Prostate gland (tissue), 2 donors: ENCODE data around the gene SMDT1. TPM values are rescaled to one million over a fixed set of nuclear protein-coding genes. Genes with fewer than 3 reads are reported as not detected.

ENCODE experiments used
- DNase-seq: peaks from one replicate; pipeline ENCODE4 v3.0.0-alpha.2; 2019; ENCODE audit warnings: low spot score
- H3K27ac ChIP-seq, 2 donors: fragments of 200-600 bp; sonication (generic); 2 replicates each; pipeline ENCODE4 v1.5.1; 2017 to 2019
- H3K27me3 ChIP-seq: fragments of 200-600 bp; sonication (generic); replicated peaks from 2 replicates; pipeline ENCODE4 v1.5.1; 2019; ENCODE audit not compliant: insufficient read depth
- H3K36me3 ChIP-seq, 2 donors: fragments of 200-600 bp; sonication (generic); 1 replicate in 1 of 2; 2 replicates in 1 of 2; pipeline versions ENCODE4 v1.5.1 to v1.8.1; 2017 to 2019
- H3K4me1 ChIP-seq: fragments of 200-600 bp; sonication (generic); replicated peaks from 2 replicates; pipeline ENCODE4 v1.5.1; 2019
- H3K4me3 ChIP-seq, 2 donors: fragments of 200-600 bp; sonication (generic); 2 replicates each; pipeline ENCODE4 v1.5.1; 2017 to 2019
- H3K9me3 ChIP-seq: fragments of 200-600 bp; sonication (generic); 2 replicates; pipeline ENCODE4 v1.5.1; 2017
- POLR2A ChIP-seq: fragments of 450-650 bp; IDR thresholded peaks from one replicate; pipeline ENCODE4 v1.6.1; 2016; ENCODE audit warnings: antibody characterized with exemption, mild to moderate bottlenecking
- POLR2AphosphoS5 ChIP-seq: sonication (generic); formaldehyde crosslinking; IDR thresholded peaks from one replicate; pipeline ENCODE4 v1.6.1; 2017; ENCODE audit warnings: antibody characterized with exemption
- WGBS: methylation state at CpG from one replicate; pipeline ENCODE4 v1.1.5; 2018; 5-methylcytosine and 5-hydroxymethylcytosine counted together
- intact Hi-C: fragments of 100-400 bp; cut with DNase I; formaldehyde crosslinking; loops from one replicate; pipeline ENCODE4 v1.14.2; 2022
- total RNA-seq, 2 donors: library from RNA; depleted of rRNA; stranded (reverse); fragments of >200 nt; gene quantifications; one replicate each; pipeline ENCODE4 v1.1.0, GENCODE V29; 2016
- TF ChIP-seq, protein P1 (sequence below), 4 experiments: fragments of 200-600 bp in 2 of 4; fragments of 450-650 bp in 2 of 4; sonication (generic) in 2 of 4; IDR thresholded peaks; 1 replicate in 3 of 4; 2 replicates in 1 of 4; pipeline ENCODE4 v1.5.1; 2016 to 2019; ENCODE audit warnings: antibody characterized with exemption in 4 of 4, mild to moderate bottlenecking in 2 of 4, moderate library complexity in 2 of 4

SMDT1 gene
- total RNA-seq, 2 donors from 2014 or later = 19.1 to 35.8 TPM

GRCh38 chr22:42061041-42061440 is 18.5 kb upstream of the SMDT1 start:
- no peak for DNase-seq
- peaks cover 0 to 13% of the 10 kb centered on the region in 2 donors for H3K36me3 ChIP-seq
- no peaks in the 10 kb centered on the region for H3K27me3 ChIP-seq
- intact Hi-C loops = no loop called here
- no peak overlapping the region for H3K27ac ChIP-seq
- H3K4me1 ChIP-seq = no peaks in the 10 kb centered on the region
- 92% methylated on average over 7 of the region's 7 CpGs for WGBS
- no peaks in the 10 kb centered on the region for H3K9me3 ChIP-seq
- no peak overlapping the region for H3K4me3 ChIP-seq
- TF ChIP-seq POLR2AphosphoS5 (no peak), POLR2A (no peak)
- TF ChIP-seq, protein P1, sequence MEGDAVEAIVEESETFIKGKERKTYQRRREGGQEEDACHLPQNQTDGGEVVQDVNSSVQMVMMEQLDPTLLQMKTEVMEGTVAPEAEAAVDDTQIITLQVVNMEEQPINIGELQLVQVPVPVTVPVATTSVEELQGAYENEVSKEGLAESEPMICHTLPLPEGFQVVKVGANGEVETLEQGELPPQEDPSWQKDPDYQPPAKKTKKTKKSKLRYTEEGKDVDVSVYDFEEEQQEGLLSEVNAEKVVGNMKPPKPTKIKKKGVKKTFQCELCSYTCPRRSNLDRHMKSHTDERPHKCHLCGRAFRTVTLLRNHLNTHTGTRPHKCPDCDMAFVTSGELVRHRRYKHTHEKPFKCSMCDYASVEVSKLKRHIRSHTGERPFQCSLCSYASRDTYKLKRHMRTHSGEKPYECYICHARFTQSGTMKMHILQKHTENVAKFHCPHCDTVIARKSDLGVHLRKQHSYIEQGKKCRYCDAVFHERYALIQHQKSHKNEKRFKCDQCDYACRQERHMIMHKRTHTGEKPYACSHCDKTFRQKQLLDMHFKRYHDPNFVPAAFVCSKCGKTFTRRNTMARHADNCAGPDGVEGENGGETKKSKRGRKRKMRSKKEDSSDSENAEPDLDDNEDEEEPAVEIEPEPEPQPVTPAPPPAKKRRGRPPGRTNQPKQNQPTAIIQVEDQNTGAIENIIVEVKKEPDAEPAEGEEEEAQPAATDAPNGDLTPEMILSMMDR (IDR thresholded peaks at IDR 0.05) = no peak

DNA sequence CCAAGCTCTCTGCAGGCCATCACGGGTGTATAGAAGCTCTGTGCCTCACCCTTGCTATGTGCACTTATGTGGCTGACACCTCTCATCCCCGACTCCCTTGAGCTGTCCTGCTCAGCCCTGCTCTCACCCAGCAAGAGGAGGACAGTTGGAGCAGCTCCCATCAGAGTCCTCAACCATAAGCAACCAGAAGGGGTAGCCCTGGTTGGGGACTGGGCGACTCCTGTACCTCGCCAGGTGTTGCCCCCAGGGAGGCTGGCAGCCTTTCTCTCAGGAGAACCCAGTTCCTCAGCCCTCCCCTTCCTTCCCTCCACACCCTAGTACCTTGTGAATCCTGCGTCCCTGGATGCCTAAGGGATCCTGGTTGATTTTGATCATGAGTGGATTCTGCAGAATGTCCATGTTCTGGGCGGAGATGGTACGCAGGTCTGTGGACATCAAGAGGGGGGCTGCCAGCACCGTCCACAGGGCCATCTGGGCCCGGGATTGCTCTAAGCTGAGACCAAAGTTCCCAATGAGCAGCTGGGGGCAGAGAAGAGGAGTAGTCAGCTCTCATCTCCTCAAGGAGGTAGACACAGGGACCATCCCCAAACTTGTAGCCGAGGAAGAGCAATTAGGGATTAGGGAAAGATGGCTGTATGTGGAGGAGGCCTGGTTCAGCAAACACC is 16.9 kb upstream of the SMDT1 start:
- Histone ChIP-seq H3K36me3 (peaks cover 0 to 13% of the 10 kb centered on the region in 2 donors), H3K4me1 (no peaks in the 10 kb centered on the region), H3K27me3 (no peaks in the 10 kb centered on the region), H3K4me3 (no peak overlapping the region), H3K27ac (no peak overlapping the region), H3K9me3 (no peaks in the 10 kb centered on the region)
- no peak for DNase-seq
- no peak for TF ChIP-seq POLR2A
- no peak for TF ChIP-seq POLR2AphosphoS5
- TF ChIP-seq, protein P1 (IDR thresholded peaks at IDR 0.05) = no peak
- intact Hi-C loops = no loop called here
- 97% methylated on average over 10 of the region's 10 CpGs for WGBS

DNA sequence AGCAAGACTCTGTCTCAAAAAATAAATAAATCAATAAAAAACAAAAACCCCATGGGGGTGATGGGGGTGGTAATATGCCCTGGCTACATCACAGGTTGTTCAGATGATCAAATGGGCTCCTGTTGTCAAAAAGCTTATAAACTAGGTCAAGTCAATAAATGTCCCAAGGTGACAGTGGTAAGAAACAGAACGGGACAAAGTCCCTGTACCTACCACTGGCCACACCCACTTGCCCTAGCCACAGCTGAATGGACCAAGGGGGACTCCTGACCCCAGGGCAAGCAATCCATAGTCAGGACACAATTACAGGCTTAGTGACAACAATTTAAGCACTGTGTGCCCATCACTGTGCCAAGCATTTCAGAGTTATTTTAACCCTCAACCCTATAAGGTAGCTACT is 14.9 kb upstream of the SMDT1 start:
- intact Hi-C loops = no loop called here
- TF ChIP-seq POLR2A = no peak
- TF ChIP-seq, protein P1 (IDR thresholded peaks at IDR 0.05) = no peak
- no peak for TF ChIP-seq POLR2AphosphoS5
- no peak for DNase-seq
- peaks cover 0 to 11% of the 10 kb centered on the region in 2 donors for H3K36me3 ChIP-seq
- no peak overlapping the region for H3K27ac ChIP-seq
- no peak overlapping the region for H3K4me3 ChIP-seq
- WGBS = 87% methylated on average over 1 of the region's 1 CpG
- H3K9me3 ChIP-seq = no peaks in the 10 kb centered on the region
- no peaks in the 10 kb centered on the region for H3K4me1 ChIP-seq
- H3K27me3 ChIP-seq = no peaks in the 10 kb centered on the region

DNA sequence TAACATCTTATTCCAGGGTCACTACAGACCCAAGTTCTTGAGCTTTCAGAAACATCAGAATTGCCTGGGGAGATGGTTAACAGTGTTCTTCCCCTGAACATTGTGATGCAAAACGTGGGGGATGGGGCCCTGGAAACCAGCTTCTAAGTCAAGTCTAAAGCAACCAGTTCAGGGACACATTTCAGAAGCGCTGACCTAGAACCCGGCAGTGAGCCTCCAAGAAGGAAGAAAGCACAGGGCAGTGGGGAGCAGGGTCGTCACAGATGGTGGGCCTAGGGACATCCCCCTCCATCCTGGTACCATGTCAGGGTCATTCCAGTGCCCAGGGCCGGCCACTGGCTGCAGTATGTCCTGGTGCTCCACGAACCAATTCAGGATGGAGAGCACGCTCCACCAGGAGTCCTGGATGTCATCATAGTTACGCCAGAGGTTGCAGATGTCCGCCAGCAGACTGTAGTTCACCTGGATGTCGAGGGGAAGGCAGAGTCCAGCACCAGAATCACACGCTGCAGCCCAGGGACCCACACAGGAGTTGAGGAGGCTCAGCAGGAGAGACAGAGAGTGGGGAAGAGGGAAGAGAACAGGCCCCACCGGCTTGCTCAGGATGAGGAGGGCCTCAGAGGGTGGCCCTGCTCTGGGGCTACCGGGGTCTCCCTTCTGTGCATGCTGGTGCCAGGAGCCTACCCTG is 13.9 kb upstream of the SMDT1 start:
- H3K36me3 ChIP-seq = peaks cover 0 to 2% of the 10 kb centered on the region in 2 donors

More for the DNA sequence above, 13.9 kb upstream of the SMDT1 start:
- WGBS = 89% methylated on average over 13 of the region's 13 CpGs
- H3K9me3 ChIP-seq = no peaks in the 10 kb centered on the region
- H3K27me3 ChIP-seq = no peaks in the 10 kb centered on the region
- no peaks in the 10 kb centered on the region for H3K4me1 ChIP-seq
- TF ChIP-seq POLR2A = no peak
- TF ChIP-seq, protein P1 (IDR thresholded peaks at IDR 0.05) = no peak
- TF ChIP-seq POLR2AphosphoS5 = no peak
- H3K4me3 ChIP-seq = no peak overlapping the region
- DNase-seq = no peak
- no peak overlapping the region for H3K27ac ChIP-seq
- intact Hi-C loops = no loop called here
